HG03520 (cell line): Measurements from ENCODE around the gene RLF.

Source experiments
- ATAC-seq: cut with Tn5 transposase; IDR thresholded peaks from one replicate; pipeline ENCODE4 v1.9.1; 2021; ENCODE audit warnings: mild to moderate bottlenecking, moderate library complexity; ENCODE audit not compliant: unreplicated experiment

RLF gene

GRCh38 chr1:40226192-40226591 is 65.0 kb downstream of the RLF start:
- ATAC-seq = no peak

GRCh38 chr1:40232444-40232843 is 71.3 kb downstream of the RLF start:
- ATAC-seq = peak; percentile 82

- ATAC-seq = no peak
Measured at GRCh38 chr1:40239626-40240025, 78.4 kb downstream of the RLF start.

- ATAC-seq = no peak
Measured at GRCh38 chr1:40240390-40240789, 79.2 kb downstream of the RLF start.

DNA sequence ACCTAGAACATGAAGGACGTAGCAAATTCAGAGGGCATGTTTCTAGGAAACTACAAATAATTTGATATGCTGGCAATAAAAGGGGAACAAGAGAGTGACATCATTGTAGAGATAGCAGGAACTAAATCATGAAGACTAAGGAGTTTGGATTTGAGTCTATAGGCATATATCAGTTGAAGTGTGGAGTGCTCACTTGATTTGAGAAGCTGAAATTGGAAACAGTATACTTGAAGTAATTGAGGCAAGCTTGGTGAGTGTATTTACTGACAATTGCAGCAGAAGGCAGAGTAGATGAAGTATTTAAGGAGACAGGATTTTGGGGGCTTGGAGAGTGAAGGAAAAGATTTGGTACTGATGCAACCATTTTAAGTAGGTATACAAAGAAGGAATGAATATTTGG is 80.2 kb downstream of the RLF start:
- no peak for ATAC-seq

GRCh38 chr1:40243351-40243750 is 82.2 kb downstream of the RLF start:
- no peak for ATAC-seq

GRCh38 chr1:40244138-40244744 is 83.1 kb downstream of the RLF start:
- ATAC-seq = no peak

GRCh38 chr1:40245686-40246085 is 84.5 kb downstream of the RLF start:
- no peak for ATAC-seq

- no peak for ATAC-seq
Measured at GRCh38 chr1:40247655-40248054, 86.5 kb downstream of the RLF start, which contains the start of gene TMCO2. Gene TMCO2 (plus strand): TSS chr1:40247937. CDS start chr1:40247994, 57 bp downstream.

GRCh38 chr1:40248412-40248811 is 87.2 kb downstream of the RLF start:
- no peak for ATAC-seq

- no peak for ATAC-seq
Measured at GRCh38 chr1:40251456-40251855, 90.3 kb downstream of the RLF start.

GRCh38 chr1:40252601-40253000 is 91.4 kb downstream of the RLF start:
- no peak for ATAC-seq

- no peak for ATAC-seq
Measured at GRCh38 chr1:40255231-40255630, 94.0 kb downstream of the RLF start.

DNA sequence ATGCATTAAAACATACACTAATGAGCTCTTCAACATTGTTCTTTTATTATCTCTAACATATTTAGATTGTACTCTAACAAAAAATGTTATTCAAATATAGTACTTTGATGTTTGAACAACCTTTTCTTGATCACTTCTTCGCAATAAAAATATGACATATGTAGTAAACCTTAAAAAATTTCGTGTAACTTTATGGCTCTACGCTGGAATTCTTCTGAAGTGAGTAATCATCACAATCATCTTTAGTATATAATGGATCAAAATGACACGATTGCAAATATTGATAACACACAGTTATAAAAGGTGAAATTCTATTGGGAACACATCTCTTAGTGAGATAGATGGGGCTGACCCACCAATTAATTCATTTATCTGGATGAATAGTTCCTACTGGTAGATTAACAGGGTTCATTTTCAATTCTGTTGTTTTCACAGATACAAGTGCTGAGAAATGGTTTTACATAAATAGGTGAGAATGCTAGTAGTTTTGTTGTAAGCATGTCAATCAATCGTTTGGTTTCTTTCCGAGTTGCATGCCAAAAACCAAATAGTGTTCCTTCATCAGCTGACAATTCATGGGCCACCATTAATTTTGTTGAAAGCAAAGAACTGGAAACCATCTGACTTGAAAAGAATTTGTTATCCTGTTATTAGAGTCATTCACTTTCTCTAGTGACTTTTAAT is 95.4 kb downstream of the RLF start:
- no peak for ATAC-seq

DNA sequence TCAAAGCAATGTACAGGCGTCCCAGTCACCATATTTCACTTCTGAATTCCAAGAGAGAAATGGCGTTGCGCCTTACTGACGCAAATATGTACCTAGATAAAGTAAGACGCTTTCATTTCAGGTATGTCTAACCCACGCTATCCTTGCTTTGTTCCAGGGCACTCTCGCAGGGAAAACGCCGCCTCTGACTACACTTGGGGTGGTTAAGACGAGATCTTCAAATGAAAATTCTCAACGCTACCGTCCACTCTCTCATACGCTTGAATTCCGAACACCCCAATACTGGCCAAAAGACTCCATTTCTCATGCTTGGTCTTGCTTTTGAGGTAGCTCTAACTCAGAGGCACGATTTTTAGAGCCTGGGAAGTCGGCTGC is 96.1 kb downstream of the RLF start:
- ATAC-seq = no peak

GRCh38 chr1:40257688-40258444 is 96.7 kb downstream of the RLF start, which contains the start of gene ZMPSTE24:
Gene ZMPSTE24 (plus strand): TSS chr1:40258236. CDS start chr1:40258272, 36 bp downstream.
- ATAC-seq = peak; percentile 84

- ATAC-seq = no peak
Measured at GRCh38 chr1:40258445-40258769, 97.2 kb downstream of the RLF start.

- no peak for ATAC-seq
Measured at GRCh38 chr1:40264354-40264781, 103.2 kb downstream of the RLF start.

- ATAC-seq = no peak
Measured at GRCh38 chr1:40265298-40265697, 104.1 kb downstream of the RLF start.

GRCh38 chr1:40265919-40266318 is 104.7 kb downstream of the RLF start:
- ATAC-seq = no peak

- ATAC-seq = no peak
Measured at GRCh38 chr1:40266786-40267535, 105.8 kb downstream of the RLF start.
